ENCODE results near the gene PRRT3. TPM values are rescaled to one million over a fixed set of nuclear protein-coding genes. Genes with fewer than 3 reads are reported as not detected.

Gene PRRT3
- total and polyA plus RNA-seq, 2 of the 13 experiments (the other 11 are each of a cell fraction or from before 2014, with no cell fraction given), result 0.22 to 0.44 TPM

DNA sequence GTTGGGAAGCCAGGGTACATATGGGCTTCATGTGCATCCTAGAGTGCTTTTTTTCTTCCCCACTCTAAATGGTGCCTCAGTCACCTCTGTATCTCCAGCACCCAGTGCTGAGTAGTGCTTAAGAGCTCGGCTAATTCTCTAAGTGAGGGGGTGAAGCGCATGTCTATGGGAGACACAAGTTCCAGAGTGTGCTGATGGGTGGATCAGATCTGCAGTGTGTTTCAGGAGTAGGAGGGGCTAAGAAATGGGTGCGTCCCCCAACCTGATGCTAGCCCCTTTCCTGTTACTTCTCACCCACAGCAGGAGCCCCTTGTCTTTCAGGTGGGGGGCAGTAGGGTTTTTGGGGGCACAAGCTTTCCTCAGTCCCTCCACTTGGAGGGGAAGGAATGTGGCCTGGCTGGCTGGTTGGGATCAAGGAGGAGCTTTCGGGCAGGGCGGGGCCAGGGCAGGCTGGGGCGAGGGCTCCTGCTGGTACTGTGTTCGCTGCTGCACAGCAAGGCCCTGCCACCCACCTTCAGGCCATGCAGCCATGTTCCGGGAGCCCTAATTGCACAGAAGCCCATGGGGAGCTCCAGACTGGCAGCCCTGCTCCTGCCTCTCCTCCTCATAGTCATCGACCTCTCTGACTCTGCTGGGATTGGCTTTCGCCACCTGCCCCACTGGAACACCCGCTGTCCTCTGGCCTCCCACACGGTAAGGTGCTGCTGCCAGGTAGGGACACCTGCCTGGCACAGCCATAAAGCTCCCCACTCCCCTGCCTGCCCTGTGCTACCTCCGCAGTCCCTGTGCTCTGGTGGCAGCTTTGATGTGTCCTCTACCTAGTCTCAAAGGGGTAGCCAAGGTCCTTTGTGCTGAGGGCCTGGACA is 49.6 kb downstream of the PRRT3 start, which contains the start of gene IL17RE (continued):
- TF ChIP-seq ZBTB33 (CRISPR knock-in tag; IDR thresholded peaks at IDR 0.05) (no peak), ZNF33B (CRISPR knock-in tag; IDR thresholded peaks at IDR 0.05) (no peak), ZNF792 (CRISPR knock-in tag; IDR thresholded peaks at IDR 0.05) (no peak), SMC3 (IDR thresholded peaks at IDR 0.05; ENCODE audit: low read length) (no peak), ZNF10 (CRISPR knock-in tag; IDR thresholded peaks at IDR 0.05; ENCODE audit: borderline replicate concordance, low read depth) (no peak), SALL1 (CRISPR knock-in tag; IDR thresholded peaks at IDR 0.05) (peak; percentile 49), ASH2L (IDR thresholded peaks at IDR 0.05; ENCODE audit: insufficient read length, low read depth, low read length) (no peak), HMGA1 (CRISPR knock-in tag; conservative IDR thresholded peaks at IDR 0.05) (no peak), ARNTL (CRISPR knock-in tag; IDR thresholded peaks at IDR 0.05) (no peak), ZNF3 (CRISPR knock-in tag; IDR thresholded peaks at IDR 0.05) (no peak), ZNF644 (CRISPR knock-in tag; IDR thresholded peaks at IDR 0.05; ENCODE audit: low read depth) (no peak), GFI1 (CRISPR knock-in tag; IDR thresholded peaks at IDR 0.05; ENCODE audit: borderline replicate concordance) (peak; percentile 44; the same call in 1 of the 2 replicates), ZNF678 (CRISPR knock-in tag; IDR thresholded peaks at IDR 0.05) (no peak), ZNF737 (CRISPR knock-in tag; IDR thresholded peaks at IDR 0.05; ENCODE audit: borderline replicate concordance) (no peak)
- TF ChIP-seq, protein P1, sequence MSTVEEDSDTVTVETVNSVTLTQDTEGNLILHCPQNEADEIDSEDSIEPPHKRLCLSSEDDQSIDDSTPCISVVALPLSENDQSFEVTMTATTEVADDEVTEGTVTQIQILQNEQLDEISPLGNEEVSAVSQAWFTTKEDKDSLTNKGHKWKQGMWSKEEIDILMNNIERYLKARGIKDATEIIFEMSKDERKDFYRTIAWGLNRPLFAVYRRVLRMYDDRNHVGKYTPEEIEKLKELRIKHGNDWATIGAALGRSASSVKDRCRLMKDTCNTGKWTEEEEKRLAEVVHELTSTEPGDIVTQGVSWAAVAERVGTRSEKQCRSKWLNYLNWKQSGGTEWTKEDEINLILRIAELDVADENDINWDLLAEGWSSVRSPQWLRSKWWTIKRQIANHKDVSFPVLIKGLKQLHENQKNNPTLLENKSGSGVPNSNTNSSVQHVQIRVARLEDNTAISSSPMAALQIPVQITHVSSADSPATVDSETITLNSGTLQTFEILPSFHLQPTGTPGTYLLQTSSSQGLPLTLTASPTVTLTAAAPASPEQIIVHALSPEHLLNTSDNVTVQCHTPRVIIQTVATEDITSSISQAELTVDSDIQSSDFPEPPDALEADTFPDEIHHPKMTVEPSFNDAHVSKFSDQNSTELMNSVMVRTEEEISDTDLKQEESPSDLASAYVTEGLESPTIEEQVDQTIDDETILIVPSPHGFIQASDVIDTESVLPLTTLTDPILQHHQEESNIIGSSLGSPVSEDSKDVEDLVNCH (CRISPR knock-in tag; IDR thresholded peaks at IDR 0.05), result no peak
- TF ChIP-seq, protein P2, sequence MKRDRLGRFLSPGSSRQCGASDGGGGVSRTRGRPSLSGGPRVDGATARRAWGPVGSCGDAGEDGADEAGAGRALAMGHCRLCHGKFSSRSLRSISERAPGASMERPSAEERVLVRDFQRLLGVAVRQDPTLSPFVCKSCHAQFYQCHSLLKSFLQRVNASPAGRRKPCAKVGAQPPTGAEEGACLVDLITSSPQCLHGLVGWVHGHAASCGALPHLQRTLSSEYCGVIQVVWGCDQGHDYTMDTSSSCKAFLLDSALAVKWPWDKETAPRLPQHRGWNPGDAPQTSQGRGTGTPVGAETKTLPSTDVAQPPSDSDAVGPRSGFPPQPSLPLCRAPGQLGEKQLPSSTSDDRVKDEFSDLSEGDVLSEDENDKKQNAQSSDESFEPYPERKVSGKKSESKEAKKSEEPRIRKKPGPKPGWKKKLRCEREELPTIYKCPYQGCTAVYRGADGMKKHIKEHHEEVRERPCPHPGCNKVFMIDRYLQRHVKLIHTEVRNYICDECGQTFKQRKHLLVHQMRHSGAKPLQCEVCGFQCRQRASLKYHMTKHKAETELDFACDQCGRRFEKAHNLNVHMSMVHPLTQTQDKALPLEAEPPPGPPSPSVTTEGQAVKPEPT (CRISPR knock-in tag; IDR thresholded peaks at IDR 0.05; ENCODE audit: low read depth), result no peak
- TF ChIP-seq, protein P3, sequence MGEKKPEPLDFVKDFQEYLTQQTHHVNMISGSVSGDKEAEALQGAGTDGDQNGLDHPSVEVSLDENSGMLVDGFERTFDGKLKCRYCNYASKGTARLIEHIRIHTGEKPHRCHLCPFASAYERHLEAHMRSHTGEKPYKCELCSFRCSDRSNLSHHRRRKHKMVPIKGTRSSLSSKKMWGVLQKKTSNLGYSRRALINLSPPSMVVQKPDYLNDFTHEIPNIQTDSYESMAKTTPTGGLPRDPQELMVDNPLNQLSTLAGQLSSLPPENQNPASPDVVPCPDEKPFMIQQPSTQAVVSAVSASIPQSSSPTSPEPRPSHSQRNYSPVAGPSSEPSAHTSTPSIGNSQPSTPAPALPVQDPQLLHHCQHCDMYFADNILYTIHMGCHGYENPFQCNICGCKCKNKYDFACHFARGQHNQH (CRISPR knock-in tag; IDR thresholded peaks at IDR 0.05), result peak; percentile 15; the same call in 1 of the 2 replicates
- TF ChIP-seq, protein P4, sequence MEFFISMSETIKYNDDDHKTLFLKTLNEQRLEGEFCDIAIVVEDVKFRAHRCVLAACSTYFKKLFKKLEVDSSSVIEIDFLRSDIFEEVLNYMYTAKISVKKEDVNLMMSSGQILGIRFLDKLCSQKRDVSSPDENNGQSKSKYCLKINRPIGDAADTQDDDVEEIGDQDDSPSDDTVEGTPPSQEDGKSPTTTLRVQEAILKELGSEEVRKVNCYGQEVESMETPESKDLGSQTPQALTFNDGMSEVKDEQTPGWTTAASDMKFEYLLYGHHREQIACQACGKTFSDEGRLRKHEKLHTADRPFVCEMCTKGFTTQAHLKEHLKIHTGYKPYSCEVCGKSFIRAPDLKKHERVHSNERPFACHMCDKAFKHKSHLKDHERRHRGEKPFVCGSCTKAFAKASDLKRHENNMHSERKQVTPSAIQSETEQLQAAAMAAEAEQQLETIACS (CRISPR knock-in tag; IDR thresholded peaks at IDR 0.05), result no peak
- TF ChIP-seq, protein P5, sequence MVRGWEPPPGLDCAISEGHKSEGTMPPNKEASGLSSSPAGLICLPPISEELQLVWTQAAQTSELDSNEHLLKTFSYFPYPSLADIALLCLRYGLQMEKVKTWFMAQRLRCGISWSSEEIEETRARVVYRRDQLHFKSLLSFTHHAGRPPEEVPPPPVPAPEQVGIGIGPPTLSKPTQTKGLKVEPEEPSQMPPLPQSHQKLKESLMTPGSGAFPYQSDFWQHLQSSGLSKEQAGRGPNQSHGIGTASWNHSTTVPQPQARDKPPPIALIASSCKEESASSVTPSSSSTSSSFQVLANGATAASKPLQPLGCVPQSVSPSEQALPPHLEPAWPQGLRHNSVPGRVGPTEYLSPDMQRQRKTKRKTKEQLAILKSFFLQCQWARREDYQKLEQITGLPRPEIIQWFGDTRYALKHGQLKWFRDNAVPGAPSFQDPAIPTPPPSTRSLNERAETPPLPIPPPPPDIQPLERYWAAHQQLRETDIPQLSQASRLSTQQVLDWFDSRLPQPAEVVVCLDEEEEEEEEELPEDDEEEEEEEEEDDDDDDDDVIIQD (CRISPR knock-in tag; IDR thresholded peaks at IDR 0.05; ENCODE audit: low read depth), result no peak

All from HepG2 (cell line).